K562 (cell line): ENCODE results near the gene PPP6C. TPM values are rescaled to one million over a fixed set of nuclear protein-coding genes. Genes with fewer than 3 reads are reported as not detected.

Experiments
- E2F8 ChIP-seq: fragments of 450-650 bp; IDR thresholded peaks from 2 replicates; pipeline ENCODE4 v1.7.1; 2018; ENCODE audit warnings: mild to moderate bottlenecking, low read depth; ENCODE audit not compliant: partially characterized antibody
- ETV1 ChIP-seq: fragments of 450-650 bp; conservative IDR thresholded peaks from 2 replicates; pipeline ENCODE4 v1.6.1; 2016; ENCODE audit warnings: missing genetic modification characterization, control low read depth, low read depth, missing compliant biosample characterization
- MBD2 ChIP-seq: sonication (generic); IDR thresholded peaks from 2 replicates; pipeline ENCODE4 v1.6.1; 2016; ENCODE audit warnings: low read depth, borderline replicate concordance
- POLR2G ChIP-seq: fragments of 200-400 bp; formaldehyde crosslinking; IDR thresholded peaks from 2 replicates; pipeline ENCODE4 v1.6.1; 2017; ENCODE audit warnings: low read depth, mild to moderate bottlenecking, antibody characterized with exemption, low read length, moderate library complexity
- RBBP5 ChIP-seq: fragments of 200-600 bp; sonication (generic); IDR thresholded peaks from 2 replicates; pipeline ENCODE4 v1.6.1; 2012; ENCODE audit warnings: borderline replicate concordance, mild to moderate bottlenecking, low read length, control low read depth, inconsistent platforms; ENCODE audit not compliant: insufficient read depth, poor library complexity, severe bottlenecking
- RBM15 ChIP-seq: fragments of 200-400 bp; formaldehyde crosslinking; IDR thresholded peaks from 2 replicates; pipeline ENCODE4 v1.6.1; 2018; ENCODE audit warnings: mild to moderate bottlenecking, low read length, moderate library complexity; ENCODE audit not compliant: insufficient read depth
- RERE ChIP-seq: sonication (generic); formaldehyde crosslinking; IDR thresholded peaks from 2 replicates; pipeline ENCODE4 v1.8.0; 2023; ENCODE audit warnings: missing genetic modification reagents, mild to moderate bottlenecking, borderline replicate concordance
- SMARCB1 ChIP-seq: IDR thresholded peaks from 2 replicates; pipeline ENCODE4 v1.6.1; 2011; ENCODE audit warnings: improper control_type of control experiment, low read depth; ENCODE audit not compliant: insufficient read length
- ZNF217 ChIP-seq: sonication (generic); formaldehyde crosslinking; IDR thresholded peaks from 2 replicates; pipeline ENCODE4 v1.8.0; 2022; ENCODE audit warnings: mild to moderate bottlenecking, missing genetic modification reagents
- polyA plus RNA-seq, 8 experiments: library from polyadenylated mRNA; depleted of rRNA in 4 of 8; stranded (reverse) in 5 of 8; unstranded in 3 of 8; fragments of >200 nt; fragmentation: Nextera tagmentation in 2 of 8; fragmentation: Illumina TruSeq in 1 of 8; extraction: Ambion mirVana in 2 of 8; extraction: Trizol in 1 of 8; gene quantifications; 2 replicates each; pipeline versions ENCODE4 v1.2.1 to v1.2.3, GENCODE V29; 2011 to 2014; ENCODE audit warnings: inconsistent platforms in 1 of 8, missing spikeins in 1 of 8
- total RNA-seq, 7 experiments: library from RNA; depleted of rRNA in 6 of 7; stranded (reverse); fragments of >200 nt in 6 of 7; fragmentation: Illumina TruSeq in 2 of 7; extraction: Trizol in 2 of 7; gene quantifications; 2 replicates each; pipeline versions ENCODE4 v1.2.1 to v1.2.3, GENCODE V29; 2011 to 2021; ENCODE audit warnings: low replicate concordance in 1 of 7
- TF ChIP-seq, protein P1 (sequence below): fragments of 150-350 bp; IDR thresholded peaks from 2 replicates; pipeline ENCODE4 v1.6.1; 2014; ENCODE audit warnings: low read depth, mild to moderate bottlenecking, low read length, borderline replicate concordance

PPP6C gene
- total and polyA plus RNA-seq, 9 of the 15 experiments (the other 6 are each of a cell fraction or from before 2014, with no cell fraction given): 18.8 to 44.8 (median 38.3) TPM

DNA sequence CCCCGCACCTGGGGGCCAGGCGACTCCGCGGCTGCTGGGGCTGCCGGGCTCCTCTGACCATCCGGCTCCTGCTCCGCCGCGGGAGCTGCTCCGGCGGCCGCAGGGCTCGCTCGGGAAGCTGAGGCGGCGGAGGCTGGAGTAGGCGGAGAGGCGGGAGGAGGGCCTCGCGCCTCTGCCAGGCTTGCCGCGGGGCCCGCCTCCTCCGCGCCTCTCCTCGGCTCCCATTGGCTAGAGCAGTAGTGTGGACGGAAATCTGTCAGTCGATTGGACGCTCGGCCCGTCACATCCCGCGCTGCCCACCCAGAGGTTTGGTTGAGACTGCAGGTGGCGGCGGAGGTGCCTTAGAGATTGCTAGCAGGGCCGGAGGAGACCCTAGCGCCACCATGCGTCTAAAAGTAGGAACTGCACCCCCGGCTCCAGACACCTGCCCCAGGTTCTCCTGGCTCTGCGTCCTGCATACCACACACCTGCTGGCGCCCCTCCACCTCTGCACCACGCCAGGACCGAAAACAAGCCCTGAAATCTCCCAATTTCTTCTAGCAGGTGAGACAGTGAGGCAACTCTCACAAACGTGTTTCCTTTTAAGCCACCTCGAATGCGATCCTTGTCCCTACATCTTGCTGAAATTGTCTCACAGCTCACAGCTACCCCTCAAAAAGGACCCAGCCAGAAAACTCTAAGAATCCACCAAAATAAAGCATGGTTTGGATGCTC, 46.1 kb downstream of the PPP6C start, which contains the start of gene SCAI (continued):
- TF ChIP-seq MBD2: peak; percentile 98
- peak; percentile 73 for TF ChIP-seq E2F8
- no peak for TF ChIP-seq RBM15
- TF ChIP-seq SMARCB1: no peak
- TF ChIP-seq ZNF217 (CRISPR knock-in tag): no peak
- TF ChIP-seq RBBP5: no peak
- peak; percentile 86 for TF ChIP-seq POLR2G
- TF ChIP-seq, protein P1, sequence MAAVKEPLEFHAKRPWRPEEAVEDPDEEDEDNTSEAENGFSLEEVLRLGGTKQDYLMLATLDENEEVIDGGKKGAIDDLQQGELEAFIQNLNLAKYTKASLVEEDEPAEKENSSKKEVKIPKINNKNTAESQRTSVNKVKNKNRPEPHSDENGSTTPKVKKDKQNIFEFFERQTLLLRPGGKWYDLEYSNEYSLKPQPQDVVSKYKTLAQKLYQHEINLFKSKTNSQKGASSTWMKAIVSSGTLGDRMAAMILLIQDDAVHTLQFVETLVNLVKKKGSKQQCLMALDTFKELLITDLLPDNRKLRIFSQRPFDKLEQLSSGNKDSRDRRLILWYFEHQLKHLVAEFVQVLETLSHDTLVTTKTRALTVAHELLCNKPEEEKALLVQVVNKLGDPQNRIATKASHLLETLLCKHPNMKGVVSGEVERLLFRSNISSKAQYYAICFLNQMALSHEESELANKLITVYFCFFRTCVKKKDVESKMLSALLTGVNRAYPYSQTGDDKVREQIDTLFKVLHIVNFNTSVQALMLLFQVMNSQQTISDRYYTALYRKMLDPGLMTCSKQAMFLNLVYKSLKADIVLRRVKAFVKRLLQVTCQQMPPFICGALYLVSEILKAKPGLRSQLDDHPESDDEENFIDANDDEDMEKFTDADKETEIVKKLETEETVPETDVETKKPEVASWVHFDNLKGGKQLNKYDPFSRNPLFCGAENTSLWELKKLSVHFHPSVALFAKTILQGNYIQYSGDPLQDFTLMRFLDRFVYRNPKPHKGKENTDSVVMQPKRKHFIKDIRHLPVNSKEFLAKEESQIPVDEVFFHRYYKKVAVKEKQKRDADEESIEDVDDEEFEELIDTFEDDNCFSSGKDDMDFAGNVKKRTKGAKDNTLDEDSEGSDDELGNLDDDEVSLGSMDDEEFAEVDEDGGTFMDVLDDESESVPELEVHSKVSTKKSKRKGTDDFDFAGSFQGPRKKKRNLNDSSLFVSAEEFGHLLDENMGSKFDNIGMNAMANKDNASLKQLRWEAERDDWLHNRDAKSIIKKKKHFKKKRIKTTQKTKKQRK: peak; percentile 84; the same call in 1 of the 2 replicates
- TF ChIP-seq RERE (CRISPR knock-in tag): no peak
- TF ChIP-seq ETV1 (tag): no peak
